DOHH2 (cell line): ENCODE data around the gene NCAM1.

Experiments
- H3F3A ChIP-seq: fragments of 200-600 bp; sonication (generic), shearing (Covaris generic); 2 replicates; pipeline ENCODE4 v1.6.0; 2016; ENCODE audit warnings: antibody characterized with exemption, mild to moderate bottlenecking; ENCODE audit not compliant: control insufficient read depth, insufficient read depth
- H3K27ac ChIP-seq: fragments of 200-600 bp; sonication (generic); 2 replicates; pipeline ENCODE4 v1.5.1; 2014; ENCODE audit warnings: low read depth, mild to moderate bottlenecking, low read length, moderate library complexity
- H3K27me3 ChIP-seq: fragments of 200-600 bp; sonication (generic); 2 replicates; pipeline ENCODE4 v1.6.1; 2014; ENCODE audit warnings: mild to moderate bottlenecking, low read length, mixed read lengths; ENCODE audit not compliant: control insufficient read depth
- H3K36me3 ChIP-seq: fragments of 200-600 bp; sonication (generic); 2 replicates; pipeline ENCODE4 v1.6.1; 2014; ENCODE audit warnings: mild to moderate bottlenecking, low read length, moderate library complexity, mixed read lengths; ENCODE audit not compliant: control insufficient read depth
- H3K4me1 ChIP-seq: fragments of 200-600 bp; sonication (generic); 2 replicates; pipeline ENCODE4 v1.6.1; 2014; ENCODE audit warnings: mild to moderate bottlenecking, low read length, mixed read lengths; ENCODE audit not compliant: control insufficient read depth
- H3K4me2 ChIP-seq: fragments of 200-600 bp; sonication (generic); 2 replicates; pipeline ENCODE4 v1.6.0; 2014; ENCODE audit warnings: mild to moderate bottlenecking, low read length, moderate library complexity
- H3K4me3 ChIP-seq: fragments of 200-600 bp; sonication (generic); 2 replicates; pipeline ENCODE4 v1.5.1; 2014; ENCODE audit warnings: mild to moderate bottlenecking, low read length, mixed read lengths
- H3K79me2 ChIP-seq: fragments of 200-600 bp; sonication (generic); 2 replicates; pipeline ENCODE4 v1.6.1; 2014; ENCODE audit warnings: mild to moderate bottlenecking, low read length, mixed read lengths; ENCODE audit not compliant: control insufficient read depth
- H3K9me2 ChIP-seq: fragments of 200-600 bp; sonication (generic); replicated peaks from 2 replicates; pipeline ENCODE4 v1.6.1; 2014; ENCODE audit warnings: mild to moderate bottlenecking, low read length, mixed read lengths; ENCODE audit not compliant: control insufficient read depth
- H3K9me3 ChIP-seq: fragments of 200-600 bp; sonication (generic); 2 replicates; pipeline ENCODE4 v1.6.1; 2014; ENCODE audit warnings: antibody characterized with exemption, low read length, mixed read lengths; ENCODE audit not compliant: control insufficient read depth, insufficient read depth
- H4K20me1 ChIP-seq: fragments of 200-600 bp; sonication (generic); 2 replicates; pipeline ENCODE4 v1.6.0; 2014; ENCODE audit warnings: low read depth, mild to moderate bottlenecking, antibody characterized with exemption, low read length, moderate library complexity; ENCODE audit not compliant: control insufficient read depth, insufficient read depth
- CTCF ChIP-seq: fragments of 200-600 bp; sonication (generic); IDR thresholded peaks from one replicate; pipeline ENCODE4 v1.5.1; 2014; ENCODE audit warnings: antibody characterized with exemption, mild to moderate bottlenecking, low read depth, low read length; ENCODE audit not compliant: poor library complexity, severe bottlenecking
- EZH2phosphoT487 ChIP-seq: fragments of 200-600 bp; sonication (generic); IDR thresholded peaks from 2 replicates; pipeline ENCODE4 v1.6.1; 2017; ENCODE audit warnings: borderline replicate concordance, mild to moderate bottlenecking, antibody characterized with exemption, low read length, moderate library complexity, mixed read lengths

The NCAM1 gene

GRCh38 chr11:113251281-113251680, 290.1 kb downstream of the NCAM1 start:
- Histone ChIP-seq H3K36me3 (no peaks in the 10 kb centered on the region), H4K20me1 (no peaks in the 10 kb centered on the region), H3K27me3 (peaks cover 2% of the 10 kb centered on the region; the same call in 1 of the 2 replicates), H3K79me2 (no peaks in the 10 kb centered on the region), H3K4me3 (no peak overlapping the region), H3K4me2 (no peak overlapping the region), H3F3A (no peaks in the 10 kb centered on the region), H3K9me3 (no peaks in the 10 kb centered on the region), H3K9me2 (no peaks in the 10 kb centered on the region), H3K4me1 (no peaks in the 10 kb centered on the region), H3K27ac (no peak overlapping the region)
- TF ChIP-seq CTCF (no peak), EZH2phosphoT487 (no peak)

- Histone ChIP-seq H3K4me3 (no peak overlapping the region), H3K36me3 (no peaks in the 10 kb centered on the region), H3K4me2 (no peak overlapping the region), H4K20me1 (no peaks in the 10 kb centered on the region), H3K27ac (no peak overlapping the region), H3K27me3 (peaks cover 2% of the 10 kb centered on the region; the same call in 1 of the 2 replicates), H3K79me2 (no peaks in the 10 kb centered on the region), H3K9me3 (no peaks in the 10 kb centered on the region), H3K9me2 (no peaks in the 10 kb centered on the region), H3F3A (no peaks in the 10 kb centered on the region), H3K4me1 (no peaks in the 10 kb centered on the region)
- no peak for TF ChIP-seq CTCF
- TF ChIP-seq EZH2phosphoT487 = no peak
These were observed 292.2 kb downstream of the NCAM1 start for GRCh38 chr11:113253406-113253805.

- peaks cover 2% of the 10 kb centered on the region; the same call in 1 of the 2 replicates for H3K27me3 ChIP-seq
- TF ChIP-seq CTCF (no peak), EZH2phosphoT487 (no peak)
- no peaks in the 10 kb centered on the region for H3K4me1 ChIP-seq
- H3K9me2 ChIP-seq = no peaks in the 10 kb centered on the region
- H3K36me3 ChIP-seq = no peaks in the 10 kb centered on the region
- no peaks in the 10 kb centered on the region for H4K20me1 ChIP-seq
- no peaks in the 10 kb centered on the region for H3K9me3 ChIP-seq
- H3K4me3 ChIP-seq = no peak overlapping the region
- H3K4me2 ChIP-seq = no peak overlapping the region
- H3K27ac ChIP-seq = no peak overlapping the region
- no peaks in the 10 kb centered on the region for H3F3A ChIP-seq
- H3K79me2 ChIP-seq = no peaks in the 10 kb centered on the region
These were observed 293.9 kb downstream of the NCAM1 start for GRCh38 chr11:113255096-113255495.
